SK-N-MC (cell line): ENCODE data around the gene ST6GALNAC2.

Source experiments
- DNase-seq: peaks from one replicate; pipeline ENCODE4 v3.0.0-alpha.2; 2011; ENCODE audit warnings: low read depth, low spot score
- H3K27ac ChIP-seq: fragments of 200-600 bp; sonication (generic); 2 replicates; pipeline ENCODE4 v1.5.1; 2016; ENCODE audit warnings: mixed run types
- H3K36me3 ChIP-seq: fragments of 200-600 bp; sonication (generic); 2 replicates; pipeline ENCODE4 v1.6.1; 2017; ENCODE audit warnings: antibody characterized with exemption, low read length, mixed read lengths; ENCODE audit not compliant: insufficient read depth
- H3K4me3 ChIP-seq: fragments of 200-600 bp; sonication (generic); 2 replicates; pipeline ENCODE4 v1.5.1; 2016
- H3K9ac ChIP-seq: fragments of 200-600 bp; sonication (generic); 2 replicates; pipeline ENCODE4 v1.8.0; 2017; ENCODE audit warnings: mixed run types, mixed read lengths; ENCODE audit not compliant: insufficient read length
- H3K9me3 ChIP-seq: fragments of 200-600 bp; sonication (generic); 2 replicates; pipeline ENCODE4 v1.6.1; 2017; ENCODE audit warnings: low read depth, mild to moderate bottlenecking, antibody characterized with exemption, low read length, moderate library complexity, mixed read lengths
- EZH2 ChIP-seq: fragments of 200-600 bp; sonication (generic); IDR thresholded peaks from one replicate; pipeline ENCODE4 v1.6.1; 2017; ENCODE audit warnings: antibody characterized with exemption
- FOXP2 ChIP-seq: optimal IDR thresholded peaks from 2 replicates; pipeline ENCODE3; 2011; ENCODE audit warnings: mild to moderate bottlenecking, moderate library complexity; ENCODE audit not compliant: insufficient read depth; ENCODE audit errors: extremely low read length, control extremely low read depth
- POLR2AphosphoS5 ChIP-seq: IDR thresholded peaks from 2 replicates; pipeline ENCODE4 v1.6.1; 2012; ENCODE audit warnings: mild to moderate bottlenecking, low read depth, low read length, borderline replicate concordance

The ST6GALNAC2 gene

GRCh38 chr17:76546556-76547182 is 39.0 kb downstream of the ST6GALNAC2 start:
- no peak overlapping the region for H3K27ac ChIP-seq
- no peak for DNase-seq
- H3K36me3 ChIP-seq: no peaks in the 10 kb centered on the region
- no peaks in the 10 kb centered on the region for H3K9me3 ChIP-seq
- TF ChIP-seq FOXP2: no peak
- H3K4me3 ChIP-seq: peak overlapping the region; percentile 10; the same call in 1 of the 2 replicates
- no peak overlapping the region for H3K9ac ChIP-seq

DNA sequence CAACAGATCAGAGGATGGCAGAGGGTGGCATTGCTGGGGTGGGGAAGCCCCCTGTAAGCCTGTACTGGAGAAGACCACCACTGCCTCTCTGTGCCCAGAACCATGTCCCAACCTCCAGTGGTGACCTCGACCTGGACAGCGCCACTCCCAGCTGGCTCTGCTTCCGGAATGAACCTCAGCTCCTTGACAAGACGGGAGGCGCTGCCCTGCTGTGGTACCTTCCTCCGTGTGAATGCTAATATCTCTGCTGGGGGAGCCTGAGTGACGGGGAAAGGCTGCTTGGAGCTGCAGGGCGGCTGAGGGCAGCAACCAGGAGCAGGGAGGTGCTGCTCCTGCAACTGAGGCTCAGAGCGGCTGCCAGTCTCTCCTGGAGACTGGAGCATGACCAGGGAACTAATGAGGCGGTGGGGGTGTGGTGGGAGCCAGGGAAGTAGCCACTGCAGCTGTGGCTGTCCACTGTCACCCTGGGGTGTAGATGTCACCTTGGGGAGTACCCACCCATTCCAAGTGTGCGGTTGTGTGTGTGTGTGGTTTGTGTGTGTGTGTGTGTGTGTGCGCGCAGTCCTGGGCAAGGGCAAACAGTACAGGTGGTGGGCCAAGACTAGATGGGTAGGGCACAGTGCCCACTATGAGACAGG is 39.6 kb downstream of the ST6GALNAC2 start:
- Histone ChIP-seq H3K27ac (no peak overlapping the region), H3K4me3 (no peak overlapping the region), H3K36me3 (no peaks in the 10 kb centered on the region), H3K9me3 (no peaks in the 10 kb centered on the region), H3K9ac (no peak overlapping the region)
- TF ChIP-seq FOXP2: no peak
- TF ChIP-seq EZH2: no peak
- no peak for TF ChIP-seq POLR2AphosphoS5
- no peak for DNase-seq

DNA sequence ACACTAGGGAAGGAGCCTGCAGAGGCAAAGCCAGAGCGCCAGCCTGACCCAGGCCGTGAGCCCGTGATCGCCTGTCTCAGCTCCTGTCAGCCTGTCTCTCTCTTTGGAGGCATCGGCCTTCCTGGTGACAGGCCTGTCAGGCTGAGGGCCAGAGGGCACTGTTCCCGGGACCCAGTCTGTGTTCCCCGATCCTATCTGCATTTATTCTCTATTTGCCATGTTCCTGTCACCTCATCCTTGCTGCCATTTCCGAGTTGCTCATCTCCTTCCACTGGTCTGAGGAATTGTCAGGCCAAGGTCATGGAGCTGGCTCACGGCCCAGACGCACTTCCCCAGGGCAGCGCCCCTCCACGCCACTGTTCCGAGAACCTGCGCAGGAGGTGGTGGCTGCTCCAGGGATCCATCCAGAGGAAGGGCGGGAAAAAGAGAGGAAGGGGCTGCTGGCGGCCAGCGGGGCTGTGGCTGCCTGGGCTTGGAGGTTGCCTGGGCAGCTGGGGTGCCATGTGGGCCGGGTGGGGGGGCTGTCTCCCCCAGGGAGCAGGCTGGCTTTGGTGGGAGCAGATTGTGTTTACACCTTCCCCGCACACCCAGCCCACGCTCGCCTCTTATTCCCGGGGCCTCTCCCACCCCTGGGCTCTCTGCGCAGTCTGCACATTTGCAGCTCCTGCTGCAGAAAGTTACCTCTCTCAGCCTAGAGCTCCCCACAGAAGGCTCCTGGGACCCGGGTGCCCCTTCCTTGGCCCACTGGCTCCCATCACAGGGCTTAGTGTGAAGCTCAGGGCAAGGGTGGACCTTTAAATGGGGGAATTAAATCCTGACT is 40.9 kb downstream of the ST6GALNAC2 start:
- no peak for DNase-seq
- Histone ChIP-seq H3K27ac (no peak overlapping the region), H3K4me3 (peak overlapping the region; percentile 66), H3K9ac (no peak overlapping the region), H3K36me3 (no peaks in the 10 kb centered on the region), H3K9me3 (no peaks in the 10 kb centered on the region)
- no peak for TF ChIP-seq FOXP2

DNA sequence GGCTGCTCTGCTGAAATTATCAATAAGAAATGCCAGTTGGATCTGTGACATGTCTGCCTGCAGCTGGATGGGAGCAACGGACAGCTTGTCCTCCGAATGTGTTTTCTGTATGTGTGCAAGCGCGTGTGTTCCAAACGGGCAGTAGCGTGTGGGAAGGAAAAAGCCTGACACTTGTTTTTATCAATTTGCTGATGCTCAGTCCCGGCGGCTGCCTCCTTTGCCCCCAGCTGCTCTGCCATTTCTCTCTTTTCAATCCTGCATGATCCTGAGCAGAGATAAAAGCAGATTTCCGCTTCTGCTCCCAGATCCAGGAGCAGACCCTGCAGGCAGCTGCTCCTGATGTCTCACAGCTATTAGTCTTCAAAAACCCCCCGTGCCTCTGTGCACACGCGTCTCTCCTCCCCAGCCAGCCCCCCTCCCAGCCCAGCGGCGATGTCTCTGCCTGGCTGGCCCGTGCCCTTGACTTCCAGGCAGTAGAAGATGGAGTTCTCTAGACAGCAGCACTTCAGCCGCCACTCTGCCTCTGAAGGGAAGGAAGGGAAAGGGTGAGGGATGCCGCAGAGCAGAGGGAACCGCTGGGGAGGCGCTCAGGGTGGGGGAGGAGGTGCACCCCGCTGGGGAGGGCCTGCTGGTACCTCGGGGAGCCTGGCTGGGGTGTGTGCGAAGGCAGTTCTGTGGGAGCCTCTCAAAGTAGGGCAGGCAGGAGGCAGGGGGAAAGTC is 41.7 kb downstream of the ST6GALNAC2 start:
- Histone ChIP-seq H3K36me3 (no peaks in the 10 kb centered on the region), H3K4me3 (peak overlapping the region; percentile 66), H3K27ac (no peak overlapping the region), H3K9me3 (no peaks in the 10 kb centered on the region), H3K9ac (no peak overlapping the region)
- peak; percentile 69 for TF ChIP-seq FOXP2
- TF ChIP-seq POLR2AphosphoS5: no peak
- DNase-seq: no peak

DNA sequence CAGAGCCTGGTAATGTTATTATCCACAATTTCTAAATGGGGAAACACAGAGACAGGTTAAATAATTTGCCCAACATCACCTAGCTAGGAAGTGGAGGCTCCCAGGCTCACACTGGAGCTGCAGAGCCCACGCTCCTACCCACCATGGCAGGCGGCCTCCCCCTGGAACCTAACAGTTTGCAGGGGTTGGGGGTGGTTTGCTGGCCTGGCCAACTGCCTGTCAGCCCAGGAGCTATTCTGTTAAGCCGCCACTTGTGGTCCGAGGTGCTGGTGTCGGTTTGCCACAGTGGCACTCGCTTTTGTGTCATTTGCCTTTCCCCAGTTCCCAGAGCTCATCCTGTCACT is 42.2 kb downstream of the ST6GALNAC2 start:
- Histone ChIP-seq H3K27ac (no peak overlapping the region), H3K36me3 (no peaks in the 10 kb centered on the region), H3K9ac (no peak overlapping the region), H3K4me3 (peak overlapping the region; percentile 66), H3K9me3 (no peaks in the 10 kb centered on the region)
- DNase-seq: no peak
- TF ChIP-seq POLR2AphosphoS5: no peak
- TF ChIP-seq FOXP2: no peak
- no peak for TF ChIP-seq EZH2

DNA sequence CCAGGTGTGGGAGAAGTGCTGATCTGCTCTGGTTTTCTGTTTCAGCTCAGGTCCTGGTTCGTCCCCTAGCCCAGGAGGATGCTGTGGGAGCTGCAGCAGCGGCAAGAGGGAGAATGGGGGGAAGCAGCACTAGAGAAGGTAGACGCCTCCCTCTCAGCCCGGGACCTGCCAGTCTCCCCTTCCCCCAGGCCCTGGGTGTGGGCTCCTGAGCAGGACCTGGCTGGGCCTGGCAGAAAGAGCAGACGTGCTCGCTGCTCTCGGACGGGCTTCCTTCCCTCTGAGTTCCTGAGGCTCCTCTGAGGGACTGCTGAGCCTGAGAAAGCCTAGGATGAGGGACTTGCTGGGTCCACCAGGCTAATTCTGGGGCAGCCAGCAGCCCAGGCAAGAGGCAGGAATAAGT is 42.7 kb downstream of the ST6GALNAC2 start:
- no peak overlapping the region for H3K4me3 ChIP-seq
- TF ChIP-seq EZH2: no peak
- no peak for TF ChIP-seq FOXP2
- no peak for TF ChIP-seq POLR2AphosphoS5

DNA sequence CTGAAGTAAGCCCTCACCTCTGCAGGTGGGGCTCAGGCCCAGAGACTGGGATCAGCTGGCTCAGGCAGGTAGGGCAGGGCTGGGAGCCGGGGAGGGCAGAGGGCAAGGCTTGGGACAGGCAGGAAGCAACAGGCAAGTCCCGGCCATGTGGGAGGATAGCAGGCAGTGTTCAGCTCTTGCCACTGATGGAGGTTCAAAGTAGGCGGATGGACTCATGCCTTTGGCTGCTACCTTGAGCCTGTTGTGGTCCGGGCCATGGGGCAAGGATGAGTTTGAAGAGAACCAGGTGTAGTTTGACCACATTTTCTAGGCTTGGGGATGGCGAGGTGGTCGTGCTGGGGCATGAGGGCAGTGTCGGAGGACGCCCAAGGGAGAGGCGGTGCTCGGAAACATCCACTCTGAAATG is 43.1 kb downstream of the ST6GALNAC2 start:
- Histone ChIP-seq H3K4me3 (no peak overlapping the region), H3K27ac (no peak overlapping the region), H3K9me3 (no peaks in the 10 kb centered on the region), H3K9ac (no peak overlapping the region), H3K36me3 (no peaks in the 10 kb centered on the region)
- no peak for DNase-seq
- TF ChIP-seq EZH2 (no peak), POLR2AphosphoS5 (no peak), FOXP2 (no peak)

More for the DNA sequence above, 42.7 kb downstream of the ST6GALNAC2 start:
- Histone ChIP-seq H3K9ac (no peak overlapping the region), H3K9me3 (no peaks in the 10 kb centered on the region), H3K27ac (no peak overlapping the region), H3K36me3 (no peaks in the 10 kb centered on the region)
- no peak for DNase-seq

DNA sequence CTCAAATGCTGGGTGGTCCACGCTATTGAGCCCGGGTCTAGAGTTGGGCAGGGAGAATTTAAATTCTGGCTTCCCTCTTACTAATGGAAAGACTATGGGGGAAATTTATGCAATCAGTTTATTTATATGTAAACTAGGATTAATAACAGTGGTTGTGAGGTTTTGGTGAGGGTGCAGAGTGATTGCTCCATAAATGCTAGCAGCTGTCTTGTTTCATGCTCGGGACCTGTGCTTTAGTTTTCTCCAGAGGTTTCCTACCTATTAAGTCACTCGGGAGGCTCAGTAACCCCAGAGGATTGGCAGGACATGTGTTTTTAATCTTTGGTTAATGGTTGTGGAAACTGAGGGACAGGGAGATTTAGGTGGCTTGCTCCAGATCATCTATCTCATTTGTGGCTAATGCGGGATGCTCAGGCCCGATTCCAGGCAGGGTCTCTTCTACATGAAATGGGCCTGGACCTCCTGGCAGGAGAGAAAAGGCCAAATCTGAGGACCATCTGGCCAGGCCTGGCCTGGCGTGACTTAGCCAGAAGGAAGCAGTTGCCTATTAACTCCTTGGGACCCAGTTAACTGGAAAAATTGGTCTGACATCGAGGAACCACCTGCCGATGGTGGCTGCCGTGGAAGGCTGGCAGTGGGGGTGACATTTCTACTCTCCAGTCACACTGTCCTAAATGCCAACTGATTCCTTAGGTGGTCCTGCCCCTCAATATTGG is 43.8 kb downstream of the ST6GALNAC2 start:
- H3K9me3 ChIP-seq: no peaks in the 10 kb centered on the region
- H3K27ac ChIP-seq: no peak overlapping the region
- no peak overlapping the region for H3K9ac ChIP-seq
- H3K4me3 ChIP-seq: no peak overlapping the region
- TF ChIP-seq FOXP2 (no peak), EZH2 (no peak), POLR2AphosphoS5 (no peak)
- H3K36me3 ChIP-seq: no peaks in the 10 kb centered on the region
- DNase-seq: no peak
